ENCODE data around the gene P2RX2. TPM values are rescaled to one million over a fixed set of nuclear protein-coding genes. Genes with fewer than 3 reads are reported as not detected.

Gene P2RX2
- total and polyA plus RNA-seq, 9 donors, result 0.12 to 1.5 (median 0.23) TPM; not detected in 6

DNA sequence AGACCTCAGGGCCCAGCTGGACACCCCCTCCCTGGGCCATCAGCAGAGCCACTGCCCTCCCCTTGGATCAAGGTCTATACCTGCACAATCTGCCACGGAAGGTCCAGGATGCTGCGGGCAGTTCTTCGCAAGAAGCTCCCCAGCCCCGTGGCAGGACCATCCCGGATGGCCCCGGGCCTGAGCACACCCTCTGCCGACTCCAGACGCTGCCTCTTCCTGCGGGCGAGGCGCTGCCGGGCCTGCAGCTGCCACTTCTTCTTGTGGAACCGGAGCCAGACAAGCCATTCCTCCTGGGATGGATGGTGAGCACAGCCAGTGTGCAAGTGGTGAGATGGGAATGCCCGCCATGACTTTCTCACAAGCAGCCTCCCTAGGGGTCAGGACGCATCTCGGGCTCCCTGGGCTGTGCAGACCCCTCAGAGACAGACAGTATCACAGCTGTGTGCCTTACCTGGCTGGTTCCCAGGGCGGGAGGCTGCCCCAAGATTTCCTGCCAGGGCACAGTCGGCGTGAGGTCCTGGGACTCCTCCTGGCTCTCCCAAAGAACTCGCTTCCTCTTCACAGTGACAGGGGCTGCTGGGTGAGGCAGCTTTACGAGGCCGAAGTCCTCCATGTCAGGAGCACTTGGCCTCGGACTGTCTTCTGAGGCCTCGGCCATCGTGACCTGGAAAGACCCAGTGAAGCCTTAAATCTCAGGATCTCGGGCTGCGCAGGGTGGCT lies 30.8 kb downstream of the P2RX2 start:
- H3K4me3 ChIP-seq (ENCODE audit: low read length), result no peak overlapping the region
- peaks cover 54% of the 10 kb centered on the region for H3K36me3 ChIP-seq (ENCODE audit: control insufficient read depth, insufficient read depth, low read length)
- WGBS (ENCODE audit: insufficient coverage), result 90% methylated on average over 26 of the region's 27 CpGs

DNA sequence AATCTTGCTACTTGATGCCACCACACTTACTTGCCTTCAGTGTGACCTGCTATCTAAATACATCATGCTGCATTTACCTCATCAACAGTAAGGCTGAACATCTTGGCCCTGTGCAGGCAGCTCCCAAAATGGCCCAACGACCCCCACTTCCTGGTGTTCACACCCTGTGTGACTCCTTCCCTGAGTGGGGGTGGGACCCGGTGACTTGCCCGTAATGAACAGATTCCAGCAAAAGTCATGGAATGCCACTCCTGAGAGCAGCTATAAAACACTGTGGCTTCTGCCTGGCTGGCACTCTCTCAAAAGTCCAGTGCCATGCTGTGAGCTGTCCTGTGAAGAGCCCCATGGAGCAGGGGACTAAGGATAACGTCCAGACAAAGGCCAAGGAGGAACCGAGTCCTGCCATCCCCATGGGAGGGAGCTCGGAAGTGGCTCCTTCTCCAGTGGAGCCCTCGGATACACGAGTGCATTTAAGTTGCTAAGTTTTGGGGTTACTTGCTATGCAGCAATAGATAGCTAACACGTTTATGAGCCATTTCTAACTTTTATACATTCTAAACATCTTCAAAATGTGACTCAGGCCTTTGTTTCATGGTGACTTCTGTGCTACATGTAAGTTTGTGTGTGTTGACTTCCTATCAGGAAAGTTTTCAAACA lies 33.0 kb downstream of the P2RX2 start:
- Histone ChIP-seq H3K4me3 (ENCODE audit: low read length) (no peak overlapping the region), H3K27me3 (ENCODE audit: control insufficient read depth, insufficient read depth, low read length) (no peaks in the 10 kb centered on the region), H3K9me3 (replicated peaks; ENCODE audit: control insufficient read depth, low read depth, low read length) (no peaks in the 10 kb centered on the region), H3K4me1 (ENCODE audit: control insufficient read depth, insufficient read depth, low read length) (no peaks in the 10 kb centered on the region), H3K36me3 (ENCODE audit: control insufficient read depth, insufficient read depth, low read length) (peaks cover 51% of the 10 kb centered on the region), H3K27ac (ENCODE audit: low read length) (no peak overlapping the region)
- no peak for DNase-seq
- WGBS (ENCODE audit: insufficient coverage), result 74% methylated on average over 8 of the region's 9 CpGs

More for the DNA sequence above, 30.8 kb downstream of the P2RX2 start:
- no peak for DNase-seq
- H3K4me1 ChIP-seq (ENCODE audit: control insufficient read depth, insufficient read depth, low read length), result no peaks in the 10 kb centered on the region
- H3K27me3 ChIP-seq (ENCODE audit: control insufficient read depth, insufficient read depth, low read length), result no peaks in the 10 kb centered on the region
- no peak overlapping the region for H3K27ac ChIP-seq (ENCODE audit: low read length)
- no peaks in the 10 kb centered on the region for H3K9me3 ChIP-seq (replicated peaks; ENCODE audit: control insufficient read depth, low read depth, low read length)

DNA sequence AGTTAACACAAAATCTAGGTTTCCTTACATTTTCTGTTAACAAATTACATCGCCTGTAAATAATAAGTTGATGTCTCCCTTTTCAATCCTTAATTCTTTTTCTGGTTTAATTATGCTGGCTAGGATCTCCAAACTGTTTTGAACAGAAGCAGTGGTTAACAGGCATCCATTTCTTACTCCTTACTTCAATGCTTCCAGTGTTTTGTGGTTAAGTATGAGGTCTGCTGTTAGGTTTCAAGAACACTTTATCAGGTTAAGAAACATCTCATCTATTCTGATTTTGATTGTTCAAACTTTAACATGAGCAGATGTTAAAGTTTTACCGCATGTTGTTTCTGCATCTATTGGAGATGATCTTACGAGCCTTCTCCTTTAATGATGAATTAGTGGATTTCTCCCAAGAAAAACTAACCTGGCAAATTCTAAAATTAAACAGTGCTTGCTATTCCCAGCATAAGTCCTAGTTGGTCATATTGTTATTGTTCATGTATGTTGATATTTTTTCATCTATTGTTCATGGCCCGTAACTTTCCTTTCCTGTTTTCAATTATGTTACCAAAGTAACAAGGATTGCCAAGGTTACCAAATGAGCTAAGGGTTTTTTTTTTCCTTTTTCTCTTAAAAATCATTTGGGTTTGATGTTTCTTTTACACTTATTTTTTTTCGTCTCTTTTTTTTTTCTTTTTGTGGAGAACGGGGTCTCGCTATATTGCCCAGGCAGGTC lies 35.2 kb downstream of the P2RX2 start:
- H3K27me3 ChIP-seq (ENCODE audit: control insufficient read depth, insufficient read depth, low read length), result no peaks in the 10 kb centered on the region
- WGBS (ENCODE audit: insufficient coverage), result no CpG with 5 or more reads among the region's 7 CpGs
- H3K36me3 ChIP-seq (ENCODE audit: control insufficient read depth, insufficient read depth, low read length), result peaks cover 56% of the 10 kb centered on the region
- no peaks in the 10 kb centered on the region for H3K4me1 ChIP-seq (ENCODE audit: control insufficient read depth, insufficient read depth, low read length)
- H3K27ac ChIP-seq (ENCODE audit: low read length), result no peak overlapping the region
- H3K9me3 ChIP-seq (replicated peaks; ENCODE audit: control insufficient read depth, low read depth, low read length), result no peaks in the 10 kb centered on the region
- H3K4me3 ChIP-seq (ENCODE audit: low read length), result no peak overlapping the region
- DNase-seq, result no peak

GRCh38 chr12:132657004-132657727 lies 38.6 kb downstream of the P2RX2 start:
- 98% methylated on average over 11 of the region's 12 CpGs for WGBS (ENCODE audit: insufficient coverage)
- H3K36me3 ChIP-seq (ENCODE audit: control insufficient read depth, insufficient read depth, low read length), result peaks cover 67% of the 10 kb centered on the region

DNA sequence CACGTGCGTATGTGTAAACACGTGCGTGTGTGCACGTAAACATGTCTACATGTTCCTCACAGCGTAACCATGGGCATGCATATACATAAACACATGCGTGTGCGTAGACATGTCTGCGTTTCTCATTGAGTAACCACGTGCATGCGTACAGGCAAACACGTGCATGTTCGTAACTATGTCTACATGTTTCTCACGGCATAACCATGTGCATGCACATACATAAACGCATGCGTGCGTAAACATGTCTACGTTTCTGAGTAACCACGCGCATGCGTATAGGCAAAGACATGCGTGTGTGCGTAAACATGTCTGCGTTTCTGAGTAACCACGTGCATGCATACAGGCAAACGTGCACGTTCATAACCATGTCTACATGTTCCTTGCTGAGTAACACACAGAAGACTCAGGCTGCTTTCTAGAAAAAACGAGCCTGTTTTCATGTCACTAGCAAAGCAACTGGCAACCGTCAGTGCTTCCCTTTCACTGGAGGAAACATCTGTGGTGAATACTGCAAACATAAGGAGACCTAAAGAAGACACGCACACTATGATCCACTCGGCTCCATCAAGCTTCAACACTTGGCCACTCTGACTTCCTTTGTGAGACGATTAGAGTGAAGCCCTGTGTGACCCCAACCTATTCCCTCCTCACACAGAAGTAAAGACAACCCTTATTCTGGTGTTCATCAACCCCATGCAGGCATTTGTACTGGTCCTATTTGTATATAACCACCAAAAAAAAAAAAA lies 39.7 kb downstream of the P2RX2 start:
- 90% methylated on average over 29 of the region's 32 CpGs for WGBS (ENCODE audit: insufficient coverage)
- Histone ChIP-seq H3K27ac (ENCODE audit: low read length) (no peak overlapping the region), H3K27me3 (ENCODE audit: control insufficient read depth, insufficient read depth, low read length) (no peaks in the 10 kb centered on the region), H3K36me3 (ENCODE audit: control insufficient read depth, insufficient read depth, low read length) (peaks cover 74% of the 10 kb centered on the region), H3K4me3 (ENCODE audit: low read length) (no peak overlapping the region), H3K9me3 (replicated peaks; ENCODE audit: control insufficient read depth, low read depth, low read length) (no peaks in the 10 kb centered on the region), H3K4me1 (ENCODE audit: control insufficient read depth, insufficient read depth, low read length) (no peaks in the 10 kb centered on the region)
- peak; percentile 53 for DNase-seq

More at GRCh38 chr12:132657004-132657727, 38.6 kb downstream of the P2RX2 start:
- H3K27me3 ChIP-seq (ENCODE audit: control insufficient read depth, insufficient read depth, low read length), result no peaks in the 10 kb centered on the region
- no peak for DNase-seq
- H3K9me3 ChIP-seq (replicated peaks; ENCODE audit: control insufficient read depth, low read depth, low read length), result no peaks in the 10 kb centered on the region
- H3K4me1 ChIP-seq (ENCODE audit: control insufficient read depth, insufficient read depth, low read length), result no peaks in the 10 kb centered on the region
- H3K4me3 ChIP-seq (ENCODE audit: low read length), result no peak overlapping the region
- no peak overlapping the region for H3K27ac ChIP-seq (ENCODE audit: low read length)

DNA sequence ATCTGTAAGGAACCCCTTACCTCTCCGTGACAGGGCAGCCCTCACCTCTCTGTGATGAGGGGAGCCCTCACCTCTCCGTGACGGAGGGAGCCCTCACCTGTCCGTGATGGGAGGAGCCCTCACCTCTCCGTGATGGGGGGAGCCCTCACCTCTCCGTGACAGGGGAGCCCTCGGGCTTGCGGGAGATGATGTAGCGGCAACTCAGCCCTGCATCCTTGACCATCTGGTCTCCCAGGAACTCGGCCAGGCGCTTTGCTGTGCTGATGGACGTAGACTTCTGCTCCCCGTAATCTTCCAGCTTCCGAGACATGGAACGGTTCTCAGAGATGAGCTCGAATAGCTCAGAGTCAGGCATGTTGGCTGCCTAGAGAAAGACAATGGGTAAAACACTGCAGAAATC lies 40.6 kb downstream of the P2RX2 start:
- Histone ChIP-seq H3K27ac (ENCODE audit: low read length) (no peak overlapping the region), H3K36me3 (ENCODE audit: control insufficient read depth, insufficient read depth, low read length) (peaks cover 82% of the 10 kb centered on the region), H3K4me3 (ENCODE audit: low read length) (no peak overlapping the region), H3K4me1 (ENCODE audit: control insufficient read depth, insufficient read depth, low read length) (no peaks in the 10 kb centered on the region), H3K9me3 (replicated peaks; ENCODE audit: control insufficient read depth, low read depth, low read length) (no peaks in the 10 kb centered on the region), H3K27me3 (ENCODE audit: control insufficient read depth, insufficient read depth, low read length) (no peaks in the 10 kb centered on the region)
- no peak for DNase-seq
- 86% methylated on average over 11 of the region's 16 CpGs for WGBS (ENCODE audit: insufficient coverage)

- peaks cover 84% of the 10 kb centered on the region for H3K36me3 ChIP-seq (ENCODE audit: control insufficient read depth, insufficient read depth, low read length)
These were observed 41.5 kb downstream of the P2RX2 start for GRCh38 chr12:132660052-132660451.

GRCh38 chr12:132660996-132661395 lies 42.4 kb downstream of the P2RX2 start:
- 84% methylated on average over 10 of the region's 11 CpGs for WGBS (ENCODE audit: insufficient coverage)
- DNase-seq, result no peak
- peaks cover 90% of the 10 kb centered on the region for H3K36me3 ChIP-seq (ENCODE audit: control insufficient read depth, insufficient read depth, low read length)

More at GRCh38 chr12:132660052-132660451, 41.5 kb downstream of the P2RX2 start:
- Histone ChIP-seq H3K27me3 (ENCODE audit: control insufficient read depth, insufficient read depth, low read length) (no peaks in the 10 kb centered on the region), H3K4me1 (ENCODE audit: control insufficient read depth, insufficient read depth, low read length) (no peaks in the 10 kb centered on the region), H3K4me3 (ENCODE audit: low read length) (no peak overlapping the region), H3K27ac (ENCODE audit: low read length) (no peak overlapping the region), H3K9me3 (replicated peaks; ENCODE audit: control insufficient read depth, low read depth, low read length) (no peaks in the 10 kb centered on the region)
- peak; percentile 25 for DNase-seq
- WGBS (ENCODE audit: insufficient coverage), result 80% methylated on average over 2 of the region's 5 CpGs

GRCh38 chr12:132661972-132662371 lies 43.4 kb downstream of the P2RX2 start:
- H3K27me3 ChIP-seq (ENCODE audit: control insufficient read depth, insufficient read depth, low read length), result no peaks in the 10 kb centered on the region
- no peak overlapping the region for H3K4me3 ChIP-seq (ENCODE audit: low read length)
- H3K36me3 ChIP-seq (ENCODE audit: control insufficient read depth, insufficient read depth, low read length), result peaks cover 93% of the 10 kb centered on the region
- peak overlapping the region; percentile 42 for H3K27ac ChIP-seq (ENCODE audit: low read length)
- H3K4me1 ChIP-seq (ENCODE audit: control insufficient read depth, insufficient read depth, low read length), result no peaks in the 10 kb centered on the region
- WGBS (ENCODE audit: insufficient coverage), result no CpG with 5 or more reads among the region's 5 CpGs
- no peak for DNase-seq
- no peaks in the 10 kb centered on the region for H3K9me3 ChIP-seq (replicated peaks; ENCODE audit: control insufficient read depth, low read depth, low read length)

More at GRCh38 chr12:132660996-132661395, 42.4 kb downstream of the P2RX2 start:
- H3K4me3 ChIP-seq (ENCODE audit: low read length), result no peak overlapping the region
- H3K27me3 ChIP-seq (ENCODE audit: control insufficient read depth, insufficient read depth, low read length), result no peaks in the 10 kb centered on the region
- no peak overlapping the region for H3K27ac ChIP-seq (ENCODE audit: low read length)
- no peaks in the 10 kb centered on the region for H3K9me3 ChIP-seq (replicated peaks; ENCODE audit: control insufficient read depth, low read depth, low read length)
- no peaks in the 10 kb centered on the region for H3K4me1 ChIP-seq (ENCODE audit: control insufficient read depth, insufficient read depth, low read length)

Data from muscle of leg (tissue), 11 donors.